NCI-H446 treated with DMSO at 0.1 percent for 48 hours (cell line): ENCODE results near the gene GATA5.
"Not testable (repeated sequence)": the region's sequence is repeated elsewhere in the genome, so short reads cannot be mapped to it uniquely, and the experiment has no call there.

Experiments
- DNase-seq: peaks from one replicate; lab custom pipeline; 2025; lab: John Stamatoyannopoulos, UW

GATA5 gene

GRCh38 chr20:62429455-62430310 lies 46.1 kb downstream of the GATA5 start:
- no peak for DNase-seq

GRCh38 chr20:62428396-62429295 lies 47.1 kb downstream of the GATA5 start:
- DNase-seq = no peak

GRCh38 chr20:62428002-62428372 lies 47.8 kb downstream of the GATA5 start:
- no peak for DNase-seq

GRCh38 chr20:62427172-62428001 lies 48.4 kb downstream of the GATA5 start, which contains the start of gene RBBP8NL:
Gene RBBP8NL (minus strand): TSS chr20:62427539. CDS start chr20:62419647, 7,892 bp downstream.
- no peak for DNase-seq

- no peak for DNase-seq
Observed at GRCh38 chr20:62426699-62427131, 49.1 kb downstream of the GATA5 start.

- DNase-seq = not testable (repeated sequence)
Observed at GRCh38 chr20:62426059-62426348, 49.8 kb downstream of the GATA5 start.

GRCh38 chr20:62425281-62426058 lies 50.3 kb downstream of the GATA5 start:
- DNase-seq = no peak

GRCh38 chr20:62424249-62425107 lies 51.3 kb downstream of the GATA5 start:
- no peak for DNase-seq

- no peak for DNase-seq
Observed at GRCh38 chr20:62423326-62423706, 52.5 kb downstream of the GATA5 start.

GRCh38 chr20:62422636-62423325 lies 53.0 kb downstream of the GATA5 start:
- no peak for DNase-seq

GRCh38 chr20:62421716-62421990 lies 54.1 kb downstream of the GATA5 start:
- no peak for DNase-seq

- no peak for DNase-seq
Observed at GRCh38 chr20:62420846-62421715, 54.7 kb downstream of the GATA5 start.

- no peak for DNase-seq
Observed at GRCh38 chr20:62419759-62420158, 56.0 kb downstream of the GATA5 start.

- no peak for DNase-seq
Observed at GRCh38 chr20:62418709-62419487, 56.9 kb downstream of the GATA5 start.

- no peak for DNase-seq
Observed at GRCh38 chr20:62417981-62418708, 57.6 kb downstream of the GATA5 start.

- DNase-seq = no peak
Observed at GRCh38 chr20:62416651-62417637, 58.9 kb downstream of the GATA5 start.
